Kidney (tissue), 14 donors: ENCODE measurements around the gene SLC9A3. TPM values are rescaled to one million over a fixed set of nuclear protein-coding genes. Genes with fewer than 3 reads are reported as not detected.
"Not testable (repeated sequence)": the region's sequence is repeated elsewhere in the genome, so short reads cannot be mapped to it uniquely, and the experiment has no call there.

ENCODE experiments used
- DNase-seq, 5 donors: peaks; one replicate each; pipeline ENCODE4 v3.0.0-alpha.2; 2013 to 2020
- FAIRE-seq: peaks from 2 replicates; lab custom pipeline; 2012; peaks lifted over from hg19 to GRCh38; lab: Jason Lieb, UNC
- H3K27ac ChIP-seq, 2 donors: one replicate each; pipeline ENCODE4 v1.7.0; 2013; ENCODE audit warnings: low read depth in 2 of 2, low read length in 2 of 2, inconsistent platforms in 1 of 2
- H3K27me3 ChIP-seq: one replicate; pipeline ENCODE4 v1.7.1; 2013; ENCODE audit warnings: low read length, inconsistent platforms; ENCODE audit not compliant: control insufficient read depth, insufficient read depth
- H3K36me3 ChIP-seq, 3 donors: one replicate each; pipeline versions ENCODE4 v1.7.0 to v1.7.1; 2013; ENCODE audit warnings: low read length in 3 of 3, control low read depth in 1 of 3, inconsistent platforms in 1 of 3; ENCODE audit not compliant: insufficient read depth in 3 of 3, control insufficient read depth in 2 of 3
- H3K4me1 ChIP-seq, 3 donors: one replicate each; pipeline versions ENCODE4 v1.7.0 to v1.7.1; 2013; ENCODE audit warnings: low read length in 3 of 3, inconsistent platforms in 1 of 3, low read depth in 1 of 3; ENCODE audit not compliant: control insufficient read depth in 2 of 3, insufficient read depth in 2 of 3
- H3K4me3 ChIP-seq, 3 donors: one replicate each; pipeline versions ENCODE4 v1.7.0 to v1.8.1; 2013; ENCODE audit warnings: low read length in 3 of 3, control low read depth in 1 of 3, inconsistent platforms in 1 of 3
- H3K9ac ChIP-seq, 3 donors: one replicate each; pipeline versions ENCODE4 v1.7.0 to v1.7.1; 2013; ENCODE audit warnings: low read length in 3 of 3, control low read depth in 1 of 3, inconsistent platforms in 1 of 3
- H3K9me3 ChIP-seq, 3 donors: one replicate each; pipeline versions ENCODE4 v1.7.0 to v1.7.1; 2013; ENCODE audit warnings: low read length in 3 of 3, control low read depth in 1 of 3, inconsistent platforms in 1 of 3; ENCODE audit not compliant: control insufficient read depth in 2 of 3, insufficient read depth in 1 of 3
- CTCF ChIP-seq: IDR thresholded peaks from 3 replicates; pipeline ENCODE4 v1.5.1; 2012; ENCODE audit warnings: mild to moderate bottlenecking, moderate library complexity, borderline replicate concordance; ENCODE audit not compliant: insufficient read depth; ENCODE audit errors: extremely low read depth
- intact Hi-C: fragments of 100-400 bp; cut with DNase I; formaldehyde crosslinking; loops from one replicate; pipeline ENCODE4 v1.11.1; 2022
- polyA plus RNA-seq: library from polyadenylated mRNA; stranded (reverse); fragments of 350-450 nt; fragmentation: Illumina TruSeq; extraction: RNeasy Lipid Tissue Mini Kit (QIAGEN cat#74804); gene quantifications from one replicate; pipeline ENCODE4 v1.2.3, GENCODE V29; 2014; ENCODE audit warnings: low read depth, low replicate concordance; ENCODE audit not compliant: insufficient read depth
- total RNA-seq: library from RNA; stranded (reverse); fragmentation: NEBNext Ultra II Directional; extraction: Animal tissue kit (Norgen Biotek cat#: 25700); gene quantifications from one replicate; pipeline ENCODE4 v1.2.1, GENCODE V29; 2021
- donor health status: control.
- donor health status: control.
- donor health status: control.
- donor health status: control.
- donor health status: control.
- donor health status: DM: yes; HTN: yes; CAD: no.
- donor health status: Normal renal cell carcinoma (clear cell type).

SLC9A3 gene
- total and polyA plus RNA-seq, 2 donors from 2014 or later = 10.5 to 36.9 TPM

DNA sequence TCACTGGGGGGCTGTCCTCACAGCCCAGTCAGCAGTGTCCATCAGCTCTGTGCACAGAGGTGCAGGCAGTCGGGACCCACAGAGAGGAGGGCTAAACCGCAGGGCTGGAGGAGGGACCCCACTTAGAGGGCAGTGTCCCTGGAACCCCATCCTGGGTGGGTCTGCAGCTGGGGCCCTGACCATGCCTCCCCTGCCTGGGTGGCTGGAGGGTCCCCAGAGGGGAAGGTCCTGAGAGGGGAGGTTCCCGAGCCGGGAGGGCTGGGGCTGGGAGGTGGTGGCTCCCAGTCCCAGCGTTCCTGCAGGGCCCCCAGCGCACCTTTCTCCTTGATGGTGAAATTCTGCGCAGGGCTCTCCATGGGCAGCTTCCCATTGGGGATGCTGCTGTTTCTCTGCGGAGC is 48.5 kb downstream of the SLC9A3 start:
- FAIRE-seq = no peak
- Histone ChIP-seq H3K4me1 (peaks cover 0 to 14% (median 3%) of the 10 kb centered on the region in 3 donors), H3K9ac (no peak overlapping the region), H3K27ac (no peak overlapping the region), H3K27me3 (no peaks in the 10 kb centered on the region), H3K36me3 (peaks cover 0 to 4% (median 0%) of the 10 kb centered on the region in 3 donors), H3K9me3 (no peaks in the 10 kb centered on the region), H3K4me3 (no peak overlapping the region)
- no peak for TF ChIP-seq CTCF
- peak in 1 of 5 donors; percentile 51 for DNase-seq
- intact Hi-C loops = no loop called here

GRCh38 chr5:474840-475661 is 49.2 kb downstream of the SLC9A3 start:
- peak in 2 of 5 donors; percentile 68 to 76 for DNase-seq
- Histone ChIP-seq H3K27me3 (no peaks in the 10 kb centered on the region), H3K9ac (no peak overlapping the region), H3K27ac (no peak overlapping the region), H3K9me3 (no peaks in the 10 kb centered on the region), H3K4me1 (peaks cover 0 to 14% (median 3%) of the 10 kb centered on the region in 3 donors), H3K36me3 (peaks cover 0 to 4% (median 0%) of the 10 kb centered on the region in 3 donors), H3K4me3 (peak overlapping the region in 1 of 3 donors; percentile 3)
- TF ChIP-seq CTCF = no peak
- intact Hi-C loops = no loop called here
- FAIRE-seq = no peak

- Histone ChIP-seq H3K4me3 (peak overlapping the region in 1 of 3 donors; percentile 64), H3K4me1 (peaks cover 0 to 14% (median 3%) of the 10 kb centered on the region in 3 donors)
- FAIRE-seq, DNase-seq, H3K9ac ChIP-seq, intact Hi-C loops, H3K27me3 ChIP-seq, H3K9me3 ChIP-seq, H3K27ac ChIP-seq, H3K36me3 ChIP-seq: not testable (repeated sequence)
These were observed 49.9 kb downstream of the SLC9A3 start for GRCh38 chr5:474232-474839.
